B cell (primary cell): ENCODE results near the gene GET4. TPM values are rescaled to one million over a fixed set of nuclear protein-coding genes. Genes with fewer than 3 reads are reported as not detected.

ENCODE experiments used
- ATAC-seq: fragments of 200-7000 bp; cut with Tn5 transposase; one replicate; pipeline ENCODE4 v1.10.0; 2021; ENCODE audit warnings: low read depth, mild to moderate bottlenecking, moderate number of reproducible peaks, moderate library complexity
- CTCF ChIA-PET: fragments of 350-600 bp; sonication (Branson Sonifier 250); formaldehyde crosslinking; loops from one replicate; lab custom pipeline; 2021; ENCODE audit warnings: antibody characterized with exemption, inconsistent platforms; lab: Charles Lee
- POLR2A ChIA-PET: fragments of 350-600 bp; sonication (Branson Sonifier 250); formaldehyde crosslinking; loops from one replicate; lab custom pipeline; 2021; ENCODE audit warnings: antibody characterized with exemption; lab: Charles Lee
- DNase-seq: peaks from one replicate; pipeline ENCODE4 v3.0.0; 2013
- H2AFZ ChIP-seq: 2 replicates; pipeline ENCODE4 v1.6.1; 2012; ENCODE audit warnings: mild to moderate bottlenecking, low read depth, low read length; ENCODE audit not compliant: insufficient read depth, poor library complexity, severe bottlenecking
- H3K27ac ChIP-seq, 2 donors: 1 replicate in 1 of 2; 2 replicates in 1 of 2; pipeline ENCODE4 v1.5.1; 2012 to 2013; ENCODE audit warnings: low read length in 2 of 2, mild to moderate bottlenecking in 2 of 2, moderate library complexity in 1 of 2
- H3K27me3 ChIP-seq, 4 experiments: fragments of 200-600 bp in 1 of 4; sonication (generic) in 1 of 4; replicated peaks in 1 of 4; 1 replicate in 2 of 4; 2 replicates in 2 of 4; pipeline versions ENCODE4 v1.6.1 to v1.7.0; 2013 to 2016; ENCODE audit warnings: low read length in 3 of 4, mild to moderate bottlenecking in 2 of 4, mixed read lengths in 1 of 4, moderate library complexity in 1 of 4; ENCODE audit not compliant: insufficient read depth in 4 of 4, control insufficient read depth in 3 of 4; ENCODE audit errors: control extremely low read depth in 1 of 4
- H3K36me3 ChIP-seq, 2 experiments: replicated peaks in 1 of 2; 1 replicate in 1 of 2; 2 replicates in 1 of 2; pipeline versions ENCODE4 v1.6.1 to v1.7.1; 2013; ENCODE audit warnings: low read length in 1 of 2; ENCODE audit not compliant: insufficient read depth in 2 of 2, control insufficient read depth in 1 of 2; ENCODE audit errors: control extremely low read depth in 1 of 2, extremely low read depth in 1 of 2
- H3K4me1 ChIP-seq, 2 donors: fragments of 200-600 bp in 1 of 2; sonication (generic) in 1 of 2; 1 replicate in 1 of 2; 2 replicates in 1 of 2; pipeline versions ENCODE4 v1.5.1 to v1.6.1; 2013 to 2017; ENCODE audit warnings: low read length in 2 of 2; ENCODE audit not compliant: control insufficient read depth in 2 of 2, insufficient read depth in 2 of 2
- H3K4me2 ChIP-seq: replicated peaks from 2 replicates; pipeline ENCODE3; 2012; ENCODE audit warnings: mild to moderate bottlenecking, low read depth, low read length; ENCODE audit not compliant: poor library complexity, severe bottlenecking
- H3K4me3 ChIP-seq, 5 experiments: fragments of 200-600 bp in 1 of 5; sonication (generic) in 1 of 5; 1 replicate in 3 of 5; 2 replicates in 2 of 5; pipeline versions ENCODE4 v1.5.1 to v1.7.0; 2011 to 2016; ENCODE audit warnings: low read length in 4 of 5, mild to moderate bottlenecking in 4 of 5, low read depth in 2 of 5, control low read depth in 1 of 5, moderate library complexity in 1 of 5; ENCODE audit not compliant: insufficient read depth in 1 of 5; ENCODE audit errors: control extremely low read depth in 1 of 5, extremely low read depth in 1 of 5
- H3K79me2 ChIP-seq: fragments of 200-600 bp; sonication (generic); one replicate; pipeline ENCODE4 v1.6.0; 2016; ENCODE audit warnings: low read length; ENCODE audit not compliant: control insufficient read depth, insufficient read depth
- H3K9ac ChIP-seq: fragments of 200-600 bp; sonication (generic); 2 replicates; pipeline ENCODE4 v1.6.1; 2017; ENCODE audit warnings: mild to moderate bottlenecking, low read length, moderate library complexity
- H3K9me3 ChIP-seq, 3 donors: one replicate each; pipeline versions ENCODE4 v1.6.1 to v1.7.1; 2013; ENCODE audit warnings: low read length in 2 of 3; ENCODE audit not compliant: control insufficient read depth in 2 of 3, insufficient read depth in 1 of 3; ENCODE audit errors: control extremely low read depth in 1 of 3
- H4K20me1 ChIP-seq: 2 replicates; pipeline ENCODE4 v1.6.0; 2012; ENCODE audit warnings: mild to moderate bottlenecking, low read length; ENCODE audit not compliant: insufficient read depth, control insufficient read depth, poor library complexity, severe bottlenecking
- H3K27ac Mint-ChIP-seq: one replicate; pipeline ENCODE4 v1.8.0; 2021; ENCODE audit warnings: mixed read lengths
- H3K27me3 Mint-ChIP-seq: one replicate; pipeline ENCODE4 v1.8.0; 2021; ENCODE audit warnings: mixed read lengths
- H3K4me1 Mint-ChIP-seq: one replicate; pipeline ENCODE4 v1.8.0; 2021; ENCODE audit warnings: mixed read lengths
- H3K4me3 Mint-ChIP-seq: one replicate; pipeline ENCODE4 v1.8.0; 2021; ENCODE audit warnings: mixed read lengths
- H3K9me3 Mint-ChIP-seq: one replicate; pipeline ENCODE4 v1.8.0; 2022; ENCODE audit warnings: mixed read lengths; ENCODE audit not compliant: insufficient read depth
- CTCF ChIP-seq: fragments of 200-600 bp; IDR thresholded peaks from one replicate; pipeline ENCODE4 v1.8.0; 2022; ENCODE audit warnings: antibody characterized with exemption, mild to moderate bottlenecking
- EZH2 ChIP-seq: IDR thresholded peaks from 2 replicates; pipeline ENCODE4 v1.6.1; 2012; ENCODE audit warnings: borderline replicate concordance, low read depth, mild to moderate bottlenecking, moderate library complexity, low read length; ENCODE audit not compliant: insufficient read depth, poor library complexity, severe bottlenecking
- WGBS: methylation state at CpG from one replicate; pipeline ENCODE4 v1.1.5; 2013; ENCODE audit warnings: missing lambda C conversion rate; ENCODE audit not compliant: insufficient coverage; 5-methylcytosine and 5-hydroxymethylcytosine counted together
- intact Hi-C: fragments of 100-400 bp; cut with micrococcal nuclease; formaldehyde crosslinking; loops from one replicate; pipeline ENCODE4 v1.10.0; 2022
- polyA plus RNA-seq: library from polyadenylated mRNA; depleted of rRNA; stranded (reverse); fragments of >200 nt; gene quantifications from 2 replicates; pipeline ENCODE4 v1.2.3, GENCODE V29; 2012
- total RNA-seq, 2 donors: library from RNA; stranded (reverse); fragments of 120-200 nt in 1 of 2; gene quantifications; 1 replicate in 1 of 2; 2 replicates in 1 of 2; pipeline versions ENCODE4 v1.2.3 to v1.2.4, GENCODE V29; 2013 to 2022

The GET4 gene
- total and polyA plus RNA-seq, 2 donors (not counting 1 experiment from before 2014, with no cell fraction given): 53.5 to 65.5 TPM

DNA sequence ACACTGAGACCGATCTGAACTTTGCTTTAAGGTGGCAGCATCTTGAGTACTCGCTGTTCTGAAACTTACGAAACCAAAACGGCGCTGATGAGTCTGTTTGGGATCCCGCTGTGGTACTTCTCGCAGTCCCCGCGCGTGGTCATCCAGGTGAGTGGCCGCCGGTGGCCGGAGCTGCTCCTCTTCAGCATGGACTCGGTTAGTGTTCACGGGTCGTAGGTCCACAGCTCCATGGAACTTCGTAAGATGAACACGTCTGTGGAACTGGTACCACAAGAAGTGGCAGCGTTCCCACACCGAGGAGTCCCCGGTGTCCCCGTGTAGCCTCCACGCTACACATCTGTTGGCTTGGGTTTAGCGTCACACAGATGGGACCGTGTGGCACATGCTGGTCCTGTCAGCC is 10.4 kb upstream of the GET4 start:
- Histone ChIP-seq H3K79me2 (no peaks in the 10 kb centered on the region), H4K20me1 (no peaks in the 10 kb centered on the region), H3K4me3 (no peak overlapping the region), H3K9me3 (no peaks in the 10 kb centered on the region), H3K9ac (no peak overlapping the region), H3K4me1 (no peaks in the 10 kb centered on the region), H2AFZ (no peak overlapping the region), H3K27ac (no peak overlapping the region), H3K27me3 (no peaks in the 10 kb centered on the region), H3K4me2 (no peak overlapping the region), H3K36me3 (peaks cover 0 to 60% of the 10 kb centered on the region in 2 experiments)
- DNase-seq (no peak), ATAC-seq (no peak)
- intact Hi-C loops: no loop called here
- H3K9me3 Mint-ChIP-seq: no peaks in the 10 kb centered on the region
- 98% methylated on average over 23 of the region's 25 CpGs for WGBS
- no peaks in the 10 kb centered on the region for H3K27me3 Mint-ChIP-seq
- H3K27ac Mint-ChIP-seq: no peak overlapping the region
- TF ChIP-seq EZH2: no peak
- TF ChIP-seq CTCF: no peak
- no peaks in the 10 kb centered on the region for H3K4me1 Mint-ChIP-seq
- ChIA-PET CTCF (interaction anchor here (1.0 kb wide), 1 partner anchor 48 kb away, joined by 4 read pairs; no protein-coding TSS in a partner anchor), POLR2A (no interaction called here)
- H3K4me3 Mint-ChIP-seq: no peak overlapping the region

DNA sequence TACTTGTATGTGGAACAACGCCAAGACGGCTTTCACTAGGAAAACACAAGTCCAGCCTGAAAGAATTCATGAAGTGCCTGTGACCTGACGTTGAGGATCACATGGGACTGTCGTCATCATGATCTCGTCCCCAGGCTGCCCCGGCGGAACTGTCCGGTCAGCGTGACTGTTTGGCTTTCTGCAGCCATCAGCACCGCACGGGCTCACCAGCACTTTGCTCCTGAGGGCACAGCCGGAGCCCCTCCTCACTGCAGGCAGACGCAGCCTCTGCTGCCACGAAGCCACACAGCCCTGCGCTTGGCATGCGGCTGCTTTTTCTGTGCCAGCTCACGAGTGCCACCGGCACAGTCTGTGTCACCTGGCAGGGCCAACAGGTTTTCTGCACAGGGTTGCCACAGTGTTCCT is 9.4 kb upstream of the GET4 start:
- H3K9me3 Mint-ChIP-seq: no peaks in the 10 kb centered on the region
- Histone ChIP-seq H4K20me1 (no peaks in the 10 kb centered on the region), H3K9me3 (no peaks in the 10 kb centered on the region), H2AFZ (no peak overlapping the region), H3K4me2 (no peak overlapping the region), H3K4me1 (no peaks in the 10 kb centered on the region), H3K27ac (no peak overlapping the region), H3K79me2 (no peaks in the 10 kb centered on the region), H3K36me3 (peaks cover 0 to 54% of the 10 kb centered on the region in 2 experiments), H3K4me3 (no peak overlapping the region), H3K9ac (no peak overlapping the region), H3K27me3 (no peaks in the 10 kb centered on the region)
- TF ChIP-seq CTCF (no peak), EZH2 (no peak)
- intact Hi-C loops: no loop called here
- no peak for DNase-seq
- 97% methylated on average over 18 of the region's 18 CpGs for WGBS
- no peak overlapping the region for H3K4me3 Mint-ChIP-seq
- no peak for ATAC-seq
- H3K27ac Mint-ChIP-seq: no peak overlapping the region
- no peaks in the 10 kb centered on the region for H3K4me1 Mint-ChIP-seq
- no peaks in the 10 kb centered on the region for H3K27me3 Mint-ChIP-seq
- CTCF ChIA-PET: no interaction called here
- POLR2A ChIA-PET: no interaction called here
